Measurements from ENCODE around the gene CEP112.

- TF ChIP-seq POLR2A (IDR thresholded peaks at IDR 0.05; ENCODE audit: low read depth, low read length): no peak
- TF ChIP-seq RBBP5 (conservative IDR thresholded peaks at IDR 0.05): no peak
- TF ChIP-seq POLR2AphosphoS5 (IDR thresholded peaks at IDR 0.05; ENCODE audit: low read length): no peak
- TF ChIP-seq PAX8 (IDR thresholded peaks at IDR 0.05): no peak
- TF ChIP-seq, protein P1, sequence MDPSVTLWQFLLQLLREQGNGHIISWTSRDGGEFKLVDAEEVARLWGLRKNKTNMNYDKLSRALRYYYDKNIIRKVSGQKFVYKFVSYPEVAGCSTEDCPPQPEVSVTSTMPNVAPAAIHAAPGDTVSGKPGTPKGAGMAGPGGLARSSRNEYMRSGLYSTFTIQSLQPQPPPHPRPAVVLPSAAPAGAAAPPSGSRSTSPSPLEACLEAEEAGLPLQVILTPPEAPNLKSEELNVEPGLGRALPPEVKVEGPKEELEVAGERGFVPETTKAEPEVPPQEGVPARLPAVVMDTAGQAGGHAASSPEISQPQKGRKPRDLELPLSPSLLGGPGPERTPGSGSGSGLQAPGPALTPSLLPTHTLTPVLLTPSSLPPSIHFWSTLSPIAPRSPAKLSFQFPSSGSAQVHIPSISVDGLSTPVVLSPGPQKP (IDR thresholded peaks at IDR 0.05; ENCODE audit: low read depth, low read length): no peak
- TF ChIP-seq ZBTB11 (CRISPR knock-in tag; IDR thresholded peaks at IDR 0.05): no peak
- no peak for TF ChIP-seq RAD21 (IDR thresholded peaks at IDR 0.05; ENCODE audit: insufficient read depth, low read depth, low read length)
Measured at GRCh38 chr17:66172144-66172543, 19.8 kb downstream of the CEP112 start.

Measured in GM12878 (cell line).